ENCODE results near the gene STMP1.

Gene STMP1

DNA sequence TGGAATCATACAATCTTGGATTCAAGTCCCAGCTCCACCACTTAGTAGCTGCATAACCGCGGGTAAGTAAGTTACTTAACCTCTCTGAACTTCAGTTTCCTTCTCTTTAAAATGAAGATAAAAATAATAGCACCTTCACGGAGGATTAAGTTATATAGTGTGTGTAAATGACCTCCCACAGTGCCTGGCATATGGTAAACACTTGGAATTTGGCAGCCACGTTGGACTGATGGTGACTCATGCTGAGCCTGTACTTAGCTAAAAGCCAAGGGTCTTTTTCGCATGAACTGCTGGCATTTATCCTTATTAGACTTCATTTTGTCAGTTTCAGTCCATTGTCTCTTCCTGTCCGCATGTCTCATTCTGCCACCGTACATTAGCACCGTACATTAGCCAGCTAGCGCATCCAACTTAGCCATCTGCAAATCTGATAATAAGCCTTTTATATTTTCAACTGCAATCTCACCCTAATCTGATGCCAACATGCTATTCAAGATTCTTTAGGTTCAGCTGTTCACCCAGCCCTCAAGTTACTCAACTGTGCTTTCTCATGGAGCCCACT lies 54.4 kb downstream of the STMP1 start:
- Mint-ChIP-seq H3K27ac (no peak overlapping the region), H3K9me3 (ENCODE audit: low read depth) (no peaks in the 10 kb centered on the region), H3K27me3 (peaks cover 10% of the 10 kb centered on the region), H3K4me1 (ENCODE audit: low read depth) (no peaks in the 10 kb centered on the region), H3K4me3 (no peak overlapping the region), H3K36me3 (no peaks in the 10 kb centered on the region)

DNA sequence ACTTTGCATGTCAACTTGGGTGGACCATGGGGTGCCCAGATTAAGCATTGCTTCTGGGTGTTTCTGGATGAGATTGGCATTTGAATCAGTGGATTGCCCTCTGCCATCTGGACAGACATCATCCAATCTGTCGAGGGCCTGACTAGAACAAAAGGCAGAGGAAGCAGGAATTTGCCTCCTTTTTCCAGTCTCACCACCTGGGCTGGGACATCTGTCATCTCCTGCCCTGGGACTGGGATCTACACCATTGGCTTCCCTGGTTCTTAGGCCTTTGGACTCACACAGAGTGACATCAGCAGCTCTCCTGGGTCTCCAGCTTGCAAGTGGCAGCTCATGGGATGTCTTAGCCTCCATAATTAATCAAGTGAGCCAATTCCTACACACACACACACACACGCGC lies 55.4 kb downstream of the STMP1 start:
- no peaks in the 10 kb centered on the region for H3K9me3 Mint-ChIP-seq (ENCODE audit: low read depth)
- H3K36me3 Mint-ChIP-seq = no peaks in the 10 kb centered on the region
- H3K4me1 Mint-ChIP-seq (ENCODE audit: low read depth) = no peaks in the 10 kb centered on the region
- H3K27ac Mint-ChIP-seq = no peak overlapping the region
- peaks cover 10% of the 10 kb centered on the region for H3K27me3 Mint-ChIP-seq
- H3K4me3 Mint-ChIP-seq = no peak overlapping the region

DNA sequence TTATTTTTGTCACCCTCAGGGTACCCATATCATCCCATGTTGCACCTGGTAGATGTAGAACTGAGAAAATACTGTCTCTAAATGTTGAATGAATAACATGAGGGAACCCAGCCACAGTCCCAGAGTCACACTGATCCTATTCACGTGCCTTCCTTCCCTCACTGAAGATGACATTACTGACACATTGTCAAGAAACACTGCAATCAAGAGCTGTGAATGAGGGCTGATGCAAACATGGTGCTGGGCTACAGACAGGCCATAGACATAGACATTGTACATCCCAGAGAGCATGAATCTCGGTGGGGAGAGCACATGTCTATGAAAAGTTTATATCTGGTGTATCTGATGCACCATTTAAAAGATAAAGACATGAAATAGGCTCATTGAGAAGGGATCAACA lies 55.9 kb downstream of the STMP1 start:
- H3K4me1 Mint-ChIP-seq (ENCODE audit: low read depth) = no peaks in the 10 kb centered on the region
- no peaks in the 10 kb centered on the region for H3K9me3 Mint-ChIP-seq (ENCODE audit: low read depth)
- H3K27ac Mint-ChIP-seq = no peak overlapping the region
- peaks cover 10% of the 10 kb centered on the region for H3K27me3 Mint-ChIP-seq
- H3K36me3 Mint-ChIP-seq = no peaks in the 10 kb centered on the region
- no peak overlapping the region for H3K4me3 Mint-ChIP-seq

DNA sequence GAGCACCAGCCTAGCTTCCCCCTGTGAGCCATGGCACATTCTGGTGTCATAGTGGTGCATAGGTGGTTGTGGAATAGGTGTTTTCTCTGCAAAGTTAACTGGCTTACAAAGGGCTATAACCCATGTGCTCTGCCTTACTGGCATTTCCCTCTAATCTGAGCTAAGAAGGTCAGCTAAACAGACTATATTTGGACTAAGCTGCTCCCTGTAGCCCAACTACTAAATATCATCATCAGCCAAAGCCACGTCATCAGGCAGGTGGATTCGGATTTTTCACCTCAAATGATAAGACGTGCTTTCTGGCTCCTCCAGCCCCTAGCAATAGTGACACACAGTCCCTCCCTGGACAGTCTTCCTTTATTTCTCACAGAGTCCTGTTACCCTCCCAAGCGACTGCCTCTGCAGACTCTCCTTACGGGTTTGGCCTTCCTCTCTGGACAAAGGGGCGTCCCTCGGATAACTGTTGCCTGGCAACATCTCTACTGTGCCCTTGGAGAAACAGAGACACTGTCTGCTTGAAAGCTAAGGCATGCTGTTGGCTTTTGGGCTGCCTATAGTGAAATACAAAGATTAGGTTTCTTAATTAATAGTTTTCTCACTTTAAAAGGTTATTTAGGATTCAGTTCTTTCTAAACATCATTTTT lies 56.6 kb downstream of the STMP1 start:
- Mint-ChIP-seq H3K4me1 (ENCODE audit: low read depth) (no peaks in the 10 kb centered on the region), H3K36me3 (no peaks in the 10 kb centered on the region), H3K4me3 (no peak overlapping the region), H3K27ac (no peak overlapping the region), H3K27me3 (peaks cover 10% of the 10 kb centered on the region), H3K9me3 (ENCODE audit: low read depth) (no peaks in the 10 kb centered on the region)

DNA sequence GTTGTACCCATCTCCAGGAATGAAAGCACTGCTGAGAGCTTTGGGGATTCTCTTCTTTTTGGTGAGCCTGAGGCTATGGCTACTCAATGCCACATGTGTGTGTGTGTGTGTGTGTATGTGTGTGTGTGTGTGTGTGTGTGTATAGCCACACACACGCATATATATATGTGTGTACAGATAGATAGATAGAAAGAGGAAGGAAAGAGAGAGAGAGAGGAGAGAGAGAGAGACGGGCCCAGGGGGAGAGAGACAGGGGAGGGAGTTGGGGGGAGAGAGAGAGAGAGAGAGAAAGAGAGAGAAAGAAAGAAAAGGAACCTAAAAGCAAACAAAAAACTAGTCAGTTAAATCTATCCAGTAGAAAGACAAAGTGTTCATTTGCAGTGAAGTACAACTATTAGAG lies 57.4 kb downstream of the STMP1 start:
- Mint-ChIP-seq H3K36me3 (no peaks in the 10 kb centered on the region), H3K9me3 (ENCODE audit: low read depth) (no peaks in the 10 kb centered on the region), H3K4me3 (no peak overlapping the region), H3K4me1 (ENCODE audit: low read depth) (no peaks in the 10 kb centered on the region), H3K27ac (no peak overlapping the region), H3K27me3 (peaks cover 10% of the 10 kb centered on the region)

DNA sequence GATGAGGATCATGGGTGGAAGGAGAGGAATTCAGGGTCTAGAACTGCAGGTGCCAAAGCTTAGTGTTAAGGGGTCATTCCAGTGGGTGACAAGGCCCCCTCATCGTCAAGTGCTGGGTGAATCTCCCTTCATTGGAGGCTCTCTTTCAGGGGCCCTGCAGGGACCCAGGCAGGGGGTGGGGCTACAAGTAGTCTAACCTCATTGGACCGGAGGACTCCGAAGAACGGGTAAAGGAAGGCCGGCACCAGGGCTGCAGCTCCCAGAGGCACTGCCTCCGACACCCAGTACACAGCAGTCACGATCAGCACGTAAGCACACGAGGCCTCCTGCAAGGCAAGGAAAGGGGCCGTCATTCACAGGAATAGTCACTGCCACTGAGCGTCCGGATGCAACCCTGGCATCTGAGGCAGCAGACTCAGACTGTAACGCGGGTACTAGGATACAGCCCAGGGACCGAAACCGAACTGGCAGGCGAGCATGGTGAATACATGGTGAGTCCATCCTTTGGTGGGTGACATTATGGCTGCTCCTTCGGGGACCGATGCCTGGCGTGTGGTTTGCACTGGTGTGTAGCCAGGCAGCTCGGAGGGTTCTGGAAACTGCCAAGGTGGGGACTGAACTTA lies 59.0 kb downstream of the STMP1 start:
- Mint-ChIP-seq H3K4me1 (ENCODE audit: low read depth) (no peaks in the 10 kb centered on the region), H3K27me3 (peaks cover 13% of the 10 kb centered on the region), H3K27ac (no peak overlapping the region), H3K9me3 (ENCODE audit: low read depth) (no peaks in the 10 kb centered on the region), H3K36me3 (no peaks in the 10 kb centered on the region), H3K4me3 (no peak overlapping the region)

DNA sequence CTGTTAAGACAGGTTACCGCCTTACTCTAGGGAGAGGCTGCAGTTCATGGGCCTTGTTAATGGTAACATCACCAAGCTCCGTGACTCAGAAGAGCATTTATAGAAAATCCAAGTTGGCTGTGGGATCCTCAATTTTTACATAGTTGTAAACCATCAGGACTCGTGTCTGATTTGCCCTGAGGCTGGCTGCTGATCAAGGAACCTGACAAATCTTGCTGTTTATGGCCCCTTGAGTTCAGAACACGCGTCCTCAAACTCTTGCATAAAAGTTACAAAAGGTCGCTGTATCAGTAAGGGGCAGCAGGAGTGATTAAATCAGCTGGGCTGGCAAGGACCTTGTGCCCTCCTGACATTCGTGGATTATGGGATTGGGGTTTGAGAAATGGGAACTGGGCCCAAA lies 61.1 kb downstream of the STMP1 start:
- H3K36me3 Mint-ChIP-seq = no peaks in the 10 kb centered on the region

More for the DNA sequence above, 61.1 kb downstream of the STMP1 start:
- no peaks in the 10 kb centered on the region for H3K4me1 Mint-ChIP-seq (ENCODE audit: low read depth)
- peaks cover 7% of the 10 kb centered on the region for H3K27me3 Mint-ChIP-seq
- no peak overlapping the region for H3K4me3 Mint-ChIP-seq
- H3K27ac Mint-ChIP-seq = no peak overlapping the region
- H3K9me3 Mint-ChIP-seq (ENCODE audit: low read depth) = no peaks in the 10 kb centered on the region

All from activated naive CD8-positive, alpha-beta T cell (primary cell).